Stomach (tissue), 9 donors: Measurements from ENCODE around the gene ASMT. TPM values are rescaled to one million over a fixed set of nuclear protein-coding genes. Genes with fewer than 3 reads are reported as not detected.
"Not testable (repeated sequence)": the region's sequence is repeated elsewhere in the genome, so short reads cannot be mapped to it uniquely, and the experiment has no call there.

ENCODE experiments used
- DNase-seq, 2 donors: peaks; one replicate each; pipeline versions ENCODE4 v3.0.0 to v3.0.0-alpha.2; 2013 to 2019
- H3K27ac ChIP-seq, 5 donors: fragments of 200-600 bp in 4 of 5; sonication (generic) in 4 of 5; one replicate each; pipeline ENCODE4 v1.5.1; 2013 to 2019; ENCODE audit warnings: mild to moderate bottlenecking in 1 of 5, moderate library complexity in 1 of 5
- H3K27me3 ChIP-seq, 3 donors: fragments of 200-600 bp; sonication (generic); one replicate each; pipeline ENCODE4 v1.5.1; 2017 to 2019; ENCODE audit warnings: mixed run types in 1 of 3
- H3K36me3 ChIP-seq, 4 donors: fragments of 200-600 bp; sonication (generic); 1 replicate in 3 of 4; 2 replicates in 1 of 4; pipeline ENCODE4 v1.5.1; 2016 to 2019
- H3K4me1 ChIP-seq, 4 donors: fragments of 200-600 bp; sonication (generic); one replicate each; pipeline ENCODE4 v1.5.1; 2016 to 2019
- H3K4me3 ChIP-seq, 4 donors: fragments of 200-600 bp; sonication (generic) in 3 of 4; one replicate each; pipeline ENCODE4 v1.5.1; 2016 to 2019; ENCODE audit warnings: mild to moderate bottlenecking in 1 of 4
- H3K9me3 ChIP-seq, 4 donors: fragments of 200-600 bp; sonication (generic); one replicate each; pipeline ENCODE4 v1.5.1; 2016 to 2019
- CTCF ChIP-seq, 7 experiments: fragments of 450-650 bp in 4 of 7; fragments of 200-600 bp in 3 of 7; sonication (generic) in 3 of 7; IDR thresholded peaks; one replicate each; pipeline ENCODE4 v1.5.1; 2016 to 2019; ENCODE audit warnings: antibody characterized with exemption in 7 of 7, control low read depth in 2 of 7, mild to moderate bottlenecking in 1 of 7
- EP300 ChIP-seq: sonication (generic); formaldehyde crosslinking; IDR thresholded peaks from one replicate; pipeline ENCODE4 v1.6.1; 2017; ENCODE audit warnings: antibody characterized with exemption
- POLR2A ChIP-seq, 4 donors: fragments of 450-650 bp; IDR thresholded peaks; one replicate each; pipeline ENCODE4 v1.6.1; 2016; ENCODE audit warnings: antibody characterized with exemption in 4 of 4, control low read depth in 2 of 4, mild to moderate bottlenecking in 1 of 4, moderate library complexity in 1 of 4
- POLR2AphosphoS5 ChIP-seq, 3 donors: sonication (generic); formaldehyde crosslinking; IDR thresholded peaks; one replicate each; pipeline ENCODE4 v1.6.1; 2016; ENCODE audit warnings: antibody characterized with exemption in 3 of 3
- WGBS, 5 donors: extraction: QIAGEN DNeasy Blood & Tissue Kit in 3 of 5; methylation state at CpG; one replicate each; pipeline versions ENCODE4 v1.1.5 to v1.1.7; 2013 to 2018; 5-methylcytosine and 5-hydroxymethylcytosine counted together
- intact Hi-C: fragments of 100-400 bp; cut with DNase I; formaldehyde crosslinking; loops from one replicate; pipeline ENCODE4 v1.15.1; 2023; ENCODE audit warnings: low total_unique reads
- polyA plus RNA-seq, 3 donors: library from polyadenylated mRNA; stranded (reverse); fragments of 200-250 nt; gene quantifications; one replicate each; pipeline ENCODE4 v1.2.3, GENCODE V29; 2013
- total RNA-seq, 5 donors: library from RNA; depleted of rRNA; stranded (reverse); fragments of >200 nt; gene quantifications; one replicate each; pipeline versions ENCODE4 v1.1.0 to v1.2.3, GENCODE V29; 2014 to 2016
- donor health status: healthy with polysubstance abuse.
- donor health status: Bipolar disorder and iron deficiency.
- donor health status: healthy.

Gene ASMT
- total and polyA plus RNA-seq, 8 donors = 0.43 TPM; not detected in 7

- intact Hi-C loops = loop anchor here (5.0 kb wide), 1 partner anchor 943 kb away; no protein-coding TSS in a partner anchor
- Histone ChIP-seq H3K4me1 (peaks cover 0 to 4% (median 2%) of the 10 kb centered on the region in 4 donors), H3K36me3 (no peaks in the 10 kb centered on the region), H3K27me3 (peaks cover 0 to 21% (median 0%) of the 10 kb centered on the region in 3 donors), H3K4me3 (no peak overlapping the region), H3K9me3 (peaks cover 4 to 15% (median 11%) of the 10 kb centered on the region in 4 donors), H3K27ac (no peak overlapping the region)
- no peak for DNase-seq
- WGBS, 5 donors = 23 to 34% (median 27%) methylated on average over 8 of the region's 8 CpGs
- no peak for TF ChIP-seq EP300
- TF ChIP-seq POLR2A (IDR thresholded peaks at IDR 0.05) = no peak
- no peak for TF ChIP-seq CTCF (IDR thresholded peaks at IDR 0.05)
- TF ChIP-seq POLR2AphosphoS5 (IDR thresholded peaks at IDR 0.05) = no peak
Observed at GRCh38 chrX:1649621-1650020, 34.8 kb downstream of the ASMT start.

- DNase-seq = peak; percentile 31 to 71
- H3K27ac ChIP-seq, H3K4me3 ChIP-seq, H3K9me3 ChIP-seq, H3K4me1 ChIP-seq, intact Hi-C loops, H3K36me3 ChIP-seq: not testable (repeated sequence)
- TF ChIP-seq CTCF (IDR thresholded peaks at IDR 0.05) = peak in 4 of 7 experiments; percentile 64 to 87 (median 70)
- 60 to 63% (median 61%) methylated on average over 25 of the region's 25 CpGs for WGBS, 5 donors
- peaks cover 0 to 21% (median 0%) of the 10 kb centered on the region in 3 donors for H3K27me3 ChIP-seq
Observed at GRCh38 chrX:1652011-1652811, 37.4 kb downstream of the ASMT start.

- DNase-seq = no peak
- H3K36me3 ChIP-seq = no peaks in the 10 kb centered on the region
- peaks cover 0 to 14% (median 4%) of the 10 kb centered on the region in 4 donors for H3K4me1 ChIP-seq
- intact Hi-C loops = no loop called here
- no peaks in the 10 kb centered on the region for H3K9me3 ChIP-seq
- TF ChIP-seq POLR2AphosphoS5 (IDR thresholded peaks at IDR 0.05) (no peak), POLR2A (IDR thresholded peaks at IDR 0.05) (no peak), EP300 (no peak), CTCF (IDR thresholded peaks at IDR 0.05) (no peak)
- H3K4me3 ChIP-seq = no peak overlapping the region
- WGBS, 5 donors = 67 to 84% (median 80%) methylated on average over 11 to 14 of the region's 14 CpGs
- H3K27ac ChIP-seq = no peak overlapping the region
- H3K27me3 ChIP-seq = peaks cover 0 to 11% (median 0%) of the 10 kb centered on the region in 3 donors
Observed at GRCh38 chrX:1656379-1656778, 41.5 kb downstream of the ASMT start.

- DNase-seq = peak in 1 of 2 donors; percentile 20
- Histone ChIP-seq H3K4me3 (peak overlapping the region in 3 of 4 donors; percentile 1 to 11 (median 11)), H3K4me1 (peaks cover 0 to 14% (median 4%) of the 10 kb centered on the region in 4 donors), H3K27me3 (peaks cover 0 to 11% (median 0%) of the 10 kb centered on the region in 3 donors), H3K9me3 (no peaks in the 10 kb centered on the region), H3K27ac (peak overlapping the region in 1 of 5 donors; percentile 55), H3K36me3 (no peaks in the 10 kb centered on the region)
- intact Hi-C loops = no loop called here
- 24 to 27% (median 26%) methylated on average over 12 to 13 of the region's 13 CpGs for WGBS, 5 donors
- TF ChIP-seq CTCF (IDR thresholded peaks at IDR 0.05) (no peak), POLR2A (IDR thresholded peaks at IDR 0.05) (no peak), EP300 (no peak), POLR2AphosphoS5 (IDR thresholded peaks at IDR 0.05) (no peak)
Observed at GRCh38 chrX:1657367-1658070, 42.7 kb downstream of the ASMT start.
